HG02571 (cell line): ENCODE measurements around the gene PCED1A.

Experiments
- ATAC-seq: cut with Tn5 transposase; IDR thresholded peaks from one replicate; pipeline ENCODE4 v1.9.1; 2021; ENCODE audit warnings: mild to moderate bottlenecking, moderate library complexity; ENCODE audit not compliant: unreplicated experiment

The PCED1A gene, protein sequence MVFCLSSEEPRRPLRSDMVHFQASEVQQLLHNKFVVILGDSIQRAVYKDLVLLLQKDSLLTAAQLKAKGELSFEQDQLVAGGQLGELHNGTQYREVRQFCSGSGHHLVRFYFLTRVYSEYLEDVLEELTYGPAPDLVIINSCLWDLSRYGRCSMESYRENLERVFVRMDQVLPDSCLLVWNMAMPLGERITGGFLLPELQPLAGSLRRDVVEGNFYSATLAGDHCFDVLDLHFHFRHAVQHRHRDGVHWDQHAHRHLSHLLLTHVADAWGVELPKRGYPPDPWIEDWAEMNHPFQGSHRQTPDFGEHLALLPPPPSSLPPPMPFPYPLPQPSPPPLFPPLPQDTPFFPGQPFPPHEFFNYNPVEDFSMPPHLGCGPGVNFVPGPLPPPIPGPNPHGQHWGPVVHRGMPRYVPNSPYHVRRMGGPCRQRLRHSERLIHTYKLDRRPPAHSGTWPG

DNA sequence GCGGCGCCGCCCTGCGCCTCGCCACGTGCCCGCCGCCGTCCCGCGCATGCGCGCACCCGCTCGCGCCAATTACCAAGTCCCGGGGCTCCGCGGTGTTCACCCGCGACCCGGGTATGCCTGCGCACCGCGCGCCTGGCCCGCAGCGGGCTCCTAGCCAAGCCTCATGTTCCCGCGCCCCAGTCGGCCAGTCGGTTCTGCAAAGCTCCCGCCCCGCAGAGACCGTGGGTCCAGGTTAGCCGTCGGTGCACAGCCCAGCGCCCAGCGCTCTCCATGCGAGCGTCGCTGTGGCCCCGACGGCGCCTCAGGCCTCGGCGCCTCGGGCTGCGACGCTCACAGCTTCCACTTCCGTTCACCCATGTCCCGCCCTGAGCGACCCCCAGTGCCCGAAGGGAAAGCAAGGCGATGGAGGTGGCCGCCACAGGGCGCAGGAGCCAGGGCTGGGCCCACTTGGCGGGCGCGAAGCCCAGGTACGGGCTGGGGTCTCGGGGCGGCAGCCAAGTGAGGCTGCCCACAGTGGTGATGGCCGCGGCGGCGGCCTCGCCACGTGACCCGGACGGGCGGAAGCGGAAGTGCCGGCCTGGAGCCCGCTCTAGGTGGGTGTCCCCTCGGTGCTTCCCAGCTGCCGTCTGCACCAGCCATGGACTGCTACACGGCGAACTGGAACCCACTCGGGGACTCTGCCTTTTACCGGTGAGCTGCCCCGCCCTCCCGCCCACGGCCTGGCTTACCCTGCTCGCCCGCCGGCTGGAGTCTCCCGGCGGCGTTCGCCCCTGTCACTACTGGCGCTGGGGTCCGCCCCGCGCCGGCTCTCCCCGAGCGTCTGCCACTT, at the start of gene PCED1A, which contains the start of gene VPS16:
Gene PCED1A, minus strand, starts transcription at position 518 of the 829 bp plus-strand sequence. CDS start 743 bp downstream, outside the sequence.
Gene VPS16, plus strand, starts transcription at position 608 of the 829 bp plus-strand sequence. Its CDS starts 30 bp downstream, at position 638.
- peak; percentile 96 for ATAC-seq

DNA sequence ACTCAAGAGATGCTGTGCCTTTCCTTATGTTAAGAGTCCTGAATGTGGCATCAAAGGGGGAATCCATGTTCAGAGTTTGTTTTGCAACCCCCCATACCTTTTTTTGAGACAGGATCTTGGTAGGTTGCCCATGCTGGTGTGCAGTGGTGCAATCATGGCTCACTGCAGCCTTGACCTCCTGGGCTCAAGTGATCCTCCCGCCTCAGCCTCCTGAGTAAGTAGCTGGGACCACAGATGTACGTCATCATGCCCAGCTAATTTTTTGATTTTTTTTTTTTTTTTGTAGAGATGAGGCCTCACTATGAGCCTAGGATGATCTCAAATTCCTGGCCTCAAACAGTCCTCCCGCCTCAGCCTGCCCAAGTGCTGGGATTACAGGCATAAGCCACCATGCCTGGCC, 49.3 kb upstream of the PCED1A start:
- ATAC-seq = no peak

DNA sequence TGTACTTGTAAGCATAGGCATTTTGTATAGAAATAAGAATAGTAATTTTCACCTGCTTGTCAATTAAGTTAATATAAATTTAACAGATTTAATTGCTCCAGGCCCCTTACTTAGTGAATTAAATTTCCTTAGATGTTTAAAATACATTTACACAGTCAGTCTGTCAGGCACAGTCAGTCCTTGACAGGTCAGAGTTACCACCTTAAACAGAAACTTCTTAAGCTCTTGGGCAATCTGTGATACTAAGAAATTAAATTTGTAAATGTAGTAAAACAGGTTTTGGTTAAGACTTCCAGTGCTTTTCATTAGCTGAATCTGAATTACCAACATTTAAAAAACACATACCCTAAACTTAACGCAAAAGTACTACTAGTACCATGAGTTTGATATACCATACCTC, 48.8 kb upstream of the PCED1A start:
- ATAC-seq = no peak

DNA sequence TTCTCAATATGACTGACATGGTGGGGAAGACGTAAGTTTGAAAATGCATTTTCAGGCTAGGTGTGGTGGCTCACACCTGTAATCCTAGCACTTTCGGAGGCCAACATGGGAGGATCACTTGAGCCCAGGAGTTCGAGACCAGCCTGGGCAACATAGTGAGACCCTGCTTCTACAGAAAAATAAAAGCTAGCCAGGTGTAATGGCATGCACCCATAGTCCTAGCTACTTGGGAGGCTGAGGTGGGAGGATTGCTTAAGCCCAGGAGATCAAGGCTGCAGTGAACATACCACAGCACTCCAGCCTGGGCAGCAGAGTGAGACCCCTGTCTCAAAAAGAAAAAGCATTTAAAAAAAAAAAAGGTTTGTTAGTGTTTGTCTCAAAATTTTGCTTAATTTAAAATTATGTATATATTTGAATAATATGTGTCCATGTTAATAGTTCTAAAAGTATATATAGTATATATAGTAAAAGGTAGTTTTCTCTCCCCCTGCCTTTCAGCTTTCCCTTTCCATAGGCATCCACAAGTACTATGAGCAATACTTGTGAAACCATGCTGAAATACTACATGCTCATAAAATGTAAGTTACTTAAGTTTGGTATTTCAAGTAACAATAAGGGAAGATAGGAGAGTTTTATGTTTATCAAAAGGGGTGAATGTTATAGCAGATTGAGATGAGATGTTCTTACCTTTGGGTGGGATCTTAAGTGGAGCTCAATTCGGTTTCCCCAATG, 47.9 kb upstream of the PCED1A start:
- ATAC-seq = no peak

DNA sequence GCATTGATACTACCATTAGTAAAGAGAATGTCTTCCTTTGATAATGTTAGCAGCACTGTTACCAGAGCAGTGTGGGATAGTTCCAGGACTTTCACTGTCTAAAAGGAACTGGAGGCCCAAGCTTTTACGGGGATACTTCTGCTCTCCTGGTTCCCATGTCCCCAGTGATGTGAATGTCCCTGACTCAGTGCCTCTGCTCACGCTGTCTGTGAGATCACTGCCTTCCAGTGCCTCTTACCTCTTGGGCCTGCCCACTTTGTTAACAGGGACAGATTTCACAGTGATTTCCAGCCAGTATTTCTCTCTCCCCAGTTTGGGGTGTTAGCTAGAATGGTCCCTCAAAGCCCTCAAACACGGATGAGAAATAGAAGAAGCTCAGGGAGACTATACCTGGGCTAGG, 47.3 kb upstream of the PCED1A start:
- ATAC-seq = no peak

DNA sequence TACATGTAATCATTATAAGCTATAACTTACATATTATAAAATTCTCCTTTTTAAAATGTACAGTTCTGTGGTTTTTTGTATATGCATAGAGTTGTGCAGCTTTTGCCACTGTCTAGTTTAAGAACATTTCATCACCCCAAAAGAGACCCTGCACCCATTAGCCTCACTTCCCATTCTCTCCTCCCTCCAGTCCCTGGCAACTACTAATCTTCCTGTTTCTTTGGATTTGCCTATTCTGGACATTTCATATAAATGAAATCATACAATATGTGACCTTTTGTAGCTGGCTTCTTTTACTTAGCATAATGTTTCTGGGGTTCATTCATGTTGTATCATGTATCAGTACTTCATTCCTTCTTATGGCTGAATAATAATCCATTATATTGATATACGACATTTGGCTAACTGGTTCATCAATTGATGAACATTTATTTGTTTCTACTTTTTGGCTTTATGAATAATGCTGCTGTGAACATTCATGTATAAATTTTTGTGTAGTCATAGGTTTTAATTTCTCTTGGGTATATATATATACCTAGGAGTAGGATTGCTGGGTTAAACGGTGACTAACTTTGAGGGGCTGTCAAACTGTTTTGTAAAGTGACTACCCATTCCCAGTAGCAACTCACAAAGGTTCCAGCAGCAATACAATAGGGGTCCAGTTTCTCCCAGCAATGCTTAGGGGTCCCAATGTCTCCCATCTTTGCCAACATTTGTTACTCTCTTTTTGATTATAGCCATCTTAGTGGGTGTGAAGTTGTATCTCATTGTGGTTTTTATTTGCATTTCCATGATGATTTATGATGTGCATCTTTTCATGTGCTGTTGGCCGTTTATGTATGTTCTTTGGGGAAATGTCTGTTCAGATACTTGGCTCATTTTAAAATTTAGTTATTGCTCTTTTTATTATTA, 43.5 kb upstream of the PCED1A start:
- no peak for ATAC-seq

DNA sequence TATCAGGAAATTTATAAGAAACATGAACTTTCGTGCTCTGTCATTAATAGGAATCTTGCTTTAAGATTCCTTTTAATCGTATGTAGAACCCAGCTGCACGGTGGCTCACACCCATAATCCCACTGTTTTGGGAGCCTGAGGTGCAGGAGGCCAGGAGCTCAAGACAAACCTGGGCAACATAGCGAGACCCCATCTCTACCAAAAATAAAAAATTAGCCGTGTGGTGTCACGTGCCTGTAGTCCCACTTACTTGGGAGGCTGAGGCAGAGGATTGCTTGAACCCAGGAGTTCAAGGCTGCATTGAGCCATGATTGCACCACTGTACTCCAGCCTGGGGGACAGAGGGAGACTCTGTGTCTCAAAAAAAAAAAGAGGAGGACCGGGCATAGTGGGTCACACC, 40.2 kb upstream of the PCED1A start:
- no peak for ATAC-seq

DNA sequence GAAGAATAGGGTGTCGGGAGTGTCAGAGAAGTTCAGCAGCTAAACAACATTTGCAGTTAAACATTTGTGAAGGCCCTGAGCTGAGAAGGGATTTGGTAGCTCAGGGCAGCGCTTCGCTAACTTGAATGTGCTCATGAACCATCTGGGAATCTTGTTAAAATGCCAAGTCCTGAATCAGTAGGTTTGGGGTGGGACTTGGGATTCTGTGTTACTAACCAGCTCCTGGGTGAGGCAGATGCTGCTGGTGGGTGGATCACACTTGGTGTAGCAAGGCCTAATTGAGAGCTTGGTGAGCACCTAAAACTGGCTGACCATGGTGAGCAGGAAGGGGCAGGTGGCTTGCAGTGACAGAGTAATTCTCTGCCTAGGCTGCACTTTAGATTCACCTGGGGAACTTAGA, 38.7 kb upstream of the PCED1A start:
- no peak for ATAC-seq

DNA sequence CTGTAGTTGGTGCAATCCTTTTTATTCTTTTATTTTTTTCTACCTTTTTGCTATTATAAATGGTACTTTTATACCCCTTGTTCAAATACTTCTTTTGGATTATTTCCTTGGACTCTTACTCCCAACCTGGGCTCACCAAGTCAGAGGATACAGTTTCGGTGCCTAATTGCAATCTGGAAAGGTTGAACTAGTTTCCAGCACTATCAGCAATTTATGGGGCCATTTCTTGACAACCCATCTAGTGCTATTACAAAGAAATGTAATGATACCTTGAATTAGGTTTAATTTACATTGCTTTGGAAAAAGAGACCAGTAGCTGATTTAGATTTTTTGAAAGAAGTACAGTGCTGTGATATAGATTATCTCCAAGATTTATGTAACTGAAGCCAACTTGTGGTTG, 38.1 kb upstream of the PCED1A start:
- ATAC-seq = no peak

DNA sequence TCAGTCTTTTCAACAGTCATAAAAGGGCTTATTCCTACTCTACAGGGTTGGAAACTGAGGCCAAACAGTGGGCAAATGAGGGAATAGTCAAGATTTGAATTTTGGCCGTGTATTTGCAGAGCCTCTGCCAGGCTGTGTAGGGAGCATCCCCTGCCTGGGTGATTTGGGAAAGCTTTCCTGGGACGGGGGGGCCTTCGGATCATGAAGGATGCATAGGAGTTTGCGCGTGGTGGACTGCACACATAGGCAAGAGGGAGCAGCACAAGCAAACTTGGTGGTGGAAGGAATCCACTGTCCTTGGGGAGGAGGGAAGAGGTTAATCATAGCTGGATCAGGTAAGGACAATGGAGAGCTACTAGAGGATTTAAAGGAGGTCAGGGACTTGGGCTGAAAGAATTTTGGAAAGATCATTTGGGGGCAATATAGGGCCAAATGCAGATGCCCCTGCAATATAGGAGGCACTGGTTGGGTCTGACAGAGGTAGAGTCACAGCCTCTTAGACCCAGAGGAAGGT, 35.3 kb upstream of the PCED1A start:
- no peak for ATAC-seq

DNA sequence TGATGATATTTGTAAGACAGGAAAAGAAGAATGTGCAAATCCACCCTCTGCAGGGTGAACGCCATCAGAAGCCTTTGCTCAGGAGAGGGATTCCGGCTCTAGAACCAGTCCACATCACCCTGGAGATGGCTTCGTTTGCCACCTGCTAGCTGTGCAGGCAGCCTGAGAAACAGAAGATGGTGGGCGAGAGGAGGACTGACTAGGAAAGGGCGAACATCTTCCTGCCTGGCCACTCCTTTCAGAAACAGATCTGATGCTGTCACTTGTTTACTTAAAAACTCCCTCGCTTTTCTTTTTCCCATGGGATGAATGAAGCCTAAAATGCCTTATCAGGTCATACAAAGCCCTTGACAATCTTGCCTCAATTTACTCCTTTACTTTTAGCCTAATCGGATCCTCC, 34.0 kb upstream of the PCED1A start:
- ATAC-seq = no peak

DNA sequence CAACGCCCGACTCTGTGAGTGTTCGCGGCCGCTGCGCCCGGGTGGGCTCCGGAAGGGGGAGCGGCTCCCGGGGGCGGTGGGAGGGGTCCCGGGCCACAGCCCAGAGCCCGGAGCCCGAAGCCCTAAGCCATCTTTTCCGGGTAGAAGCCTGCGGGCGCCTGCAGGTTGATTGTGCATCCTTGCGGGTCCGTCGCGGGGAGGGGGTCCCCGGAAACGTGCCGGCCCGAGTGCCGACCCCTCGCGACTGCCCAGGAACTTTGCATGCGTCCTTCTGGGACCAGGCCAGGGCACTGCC, 33.2 kb upstream of the PCED1A start:
- peak; percentile 43 for ATAC-seq

DNA sequence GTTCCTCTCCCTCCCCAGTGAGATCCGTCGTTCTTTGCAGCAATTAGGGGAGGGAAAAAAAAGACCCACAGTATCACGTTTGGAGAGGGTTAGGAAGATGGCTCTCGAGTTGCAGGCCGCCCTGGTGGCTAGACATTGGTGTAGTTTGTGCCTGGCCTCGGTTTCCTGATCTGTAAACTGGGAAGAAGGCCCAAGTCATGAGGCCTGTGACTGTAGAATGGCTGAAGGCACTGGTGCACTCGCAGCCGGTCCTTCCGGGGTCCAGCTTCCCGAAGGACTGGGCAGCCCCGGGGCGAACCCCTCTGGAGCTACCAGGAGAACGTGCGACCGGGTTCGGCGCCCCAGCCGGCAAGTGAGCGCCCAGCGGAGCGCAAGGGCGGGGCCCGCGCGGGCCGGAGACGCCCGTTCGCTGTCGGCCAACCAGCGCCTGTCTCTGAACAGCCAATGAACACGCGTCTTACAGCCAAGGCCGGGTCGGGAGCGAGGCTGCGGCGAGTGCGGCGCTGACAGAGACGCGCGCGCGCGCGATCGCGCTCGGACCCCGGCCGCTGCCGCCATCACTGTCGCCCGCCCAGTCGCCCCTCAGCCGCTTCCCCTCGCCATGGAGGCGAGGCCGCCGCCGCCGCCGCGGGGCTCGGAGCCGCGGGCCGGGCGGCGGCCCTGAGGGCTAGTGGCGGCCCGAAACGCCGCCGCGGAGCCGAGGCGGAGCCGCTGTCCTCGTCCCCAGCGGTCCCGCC, 32.7 kb upstream of the PCED1A start, which contains the start of gene PTPRA:
Gene PTPRA, plus strand, starts transcription at position 472 of the 737 bp plus-strand sequence. CDS start 90,797 bp downstream, outside the sequence.
- peak; percentile 90 for ATAC-seq

DNA sequence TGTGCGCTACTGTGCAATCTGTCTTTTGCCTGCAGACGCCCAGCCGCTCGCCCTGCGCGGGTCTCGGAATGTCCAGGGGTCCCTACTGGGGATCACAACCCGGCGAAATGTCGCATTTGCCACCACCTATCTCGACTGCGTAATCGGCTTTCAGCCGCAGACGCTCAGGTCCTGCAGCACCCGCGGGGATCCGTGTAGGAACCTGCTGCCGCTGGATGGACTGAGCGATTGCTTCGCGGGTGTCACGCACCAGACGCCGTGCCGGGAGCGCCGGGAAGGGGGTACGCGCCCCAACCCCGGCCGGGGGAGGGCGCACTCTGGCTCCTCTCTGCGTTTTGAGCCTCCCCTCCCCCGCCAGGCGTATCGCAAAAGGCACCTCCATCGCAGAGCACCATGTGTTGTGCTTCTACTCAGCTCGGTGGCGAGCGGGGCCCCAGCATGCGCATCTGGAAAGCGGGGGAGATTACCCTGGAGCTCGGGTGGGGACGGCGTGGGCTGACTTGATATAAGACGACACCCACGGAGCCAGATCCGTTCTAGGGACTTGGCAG, 32.1 kb upstream of the PCED1A start:
- peak; percentile 36 for ATAC-seq

DNA sequence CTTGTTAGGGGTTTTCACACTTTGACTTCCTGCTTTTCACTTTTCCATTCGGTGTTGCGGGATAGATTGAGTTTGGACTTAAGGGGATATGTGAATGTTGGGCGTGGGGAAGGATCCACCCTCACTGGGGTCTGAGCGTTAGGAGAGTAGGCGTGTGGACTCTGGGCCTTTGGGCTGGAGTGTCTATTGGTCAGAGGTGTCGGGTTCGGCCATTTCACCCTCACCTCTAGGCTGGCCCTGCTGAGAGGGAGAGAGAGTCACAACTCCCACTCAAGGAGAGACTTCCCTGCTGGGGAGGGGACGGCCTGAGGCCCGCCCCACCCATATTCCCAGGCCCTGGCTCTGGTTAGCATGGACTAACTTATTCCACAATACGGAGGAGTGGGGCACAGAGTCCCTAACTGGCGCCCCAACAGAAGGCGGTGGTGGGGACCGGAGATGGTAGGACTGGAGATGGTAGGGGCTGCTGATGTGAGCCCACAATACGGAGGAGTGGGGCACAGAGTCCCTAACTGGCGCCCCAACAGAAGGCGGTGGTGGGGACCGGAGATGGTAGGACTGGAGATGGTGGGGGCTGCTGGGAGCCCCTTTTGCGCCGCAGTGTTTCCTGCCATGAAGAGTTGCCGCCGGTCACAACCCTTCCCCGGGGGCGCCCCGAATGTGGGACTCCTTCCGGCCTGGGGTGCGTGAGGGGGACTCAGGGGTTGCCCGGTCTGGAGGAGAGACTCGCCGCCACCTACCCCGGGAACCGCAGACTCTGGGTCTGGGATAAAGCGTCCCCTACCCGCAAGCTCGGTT, 31.4 kb upstream of the PCED1A start:
- no peak for ATAC-seq

DNA sequence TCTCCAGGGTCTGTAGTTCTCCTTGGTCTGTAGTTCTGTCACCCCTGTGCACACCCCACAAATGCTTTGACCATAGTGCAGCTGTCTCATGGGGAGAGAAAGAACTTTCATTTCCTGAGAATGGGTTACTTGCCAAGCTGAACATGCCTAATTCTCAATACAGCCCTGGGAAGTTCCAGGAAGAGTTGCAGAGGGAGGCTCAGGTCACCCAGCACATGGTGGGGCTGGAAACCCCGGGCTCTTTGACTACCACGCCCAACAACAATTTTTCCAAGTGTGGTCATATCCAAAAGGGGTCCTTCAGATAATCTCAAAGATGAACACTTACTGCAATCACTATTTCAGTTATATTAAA, 30.6 kb upstream of the PCED1A start:
- no peak for ATAC-seq

DNA sequence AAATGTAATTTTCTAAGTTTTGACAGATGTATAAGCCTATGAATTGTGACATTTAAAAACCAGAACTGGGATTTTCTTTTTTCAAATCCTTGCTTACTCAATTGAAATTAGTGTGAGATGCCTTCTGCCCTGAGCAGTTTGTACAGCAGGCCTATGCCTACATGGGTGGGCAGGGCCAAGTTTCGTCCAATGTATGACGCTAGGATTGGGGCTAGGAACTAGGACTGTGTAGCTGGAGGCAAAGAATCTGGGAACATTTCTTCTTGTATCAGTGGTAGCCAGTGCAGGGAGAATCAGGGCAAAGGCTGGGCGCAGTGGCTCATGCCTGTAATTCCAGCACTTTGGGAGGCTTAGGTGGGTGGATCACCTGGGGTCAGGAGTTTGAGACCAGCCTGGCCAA, 28.9 kb upstream of the PCED1A start:
- no peak for ATAC-seq
